HG03469 (cell line): ENCODE results near the gene VSTM4.

Source experiments
- ATAC-seq: cut with Tn5 transposase; IDR thresholded peaks from one replicate; pipeline ENCODE4 v1.9.1; 2021; ENCODE audit warnings: mild to moderate bottlenecking, moderate library complexity, moderate number of reproducible peaks; ENCODE audit not compliant: unreplicated experiment

Gene VSTM4

DNA sequence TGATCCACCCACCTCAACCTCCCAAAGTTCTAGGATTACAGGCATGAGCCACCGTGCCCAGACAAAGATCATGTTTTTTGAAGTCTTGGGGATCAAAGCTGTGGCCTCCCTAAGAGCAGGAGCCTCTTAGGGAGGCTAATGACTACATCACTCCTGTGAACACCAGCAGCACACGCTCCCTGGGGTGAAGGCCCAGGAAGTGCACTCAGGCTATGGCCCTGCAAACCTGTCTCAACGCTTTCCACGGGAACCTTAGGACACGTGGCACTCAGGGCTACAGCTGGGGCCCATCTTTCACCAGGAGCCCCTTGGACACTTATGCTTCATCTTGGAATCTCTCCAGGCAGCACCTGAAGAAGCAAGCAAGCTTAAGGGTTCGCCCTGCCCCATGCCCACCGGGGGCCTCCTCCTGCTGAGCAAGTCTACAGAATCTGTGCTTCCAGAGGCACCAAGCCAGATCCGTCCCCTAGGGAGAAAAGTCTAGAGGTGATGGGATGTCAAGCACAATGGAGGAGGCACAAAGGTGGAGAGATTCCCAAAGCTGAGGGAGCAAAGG is 18.4 kb downstream of the VSTM4 start:
- no peak for ATAC-seq

- ATAC-seq: no peak
Measured at GRCh38 chr10:49094646-49095045, 20.7 kb downstream of the VSTM4 start.

GRCh38 chr10:49093922-49094321 is 21.4 kb downstream of the VSTM4 start:
- no peak for ATAC-seq

DNA sequence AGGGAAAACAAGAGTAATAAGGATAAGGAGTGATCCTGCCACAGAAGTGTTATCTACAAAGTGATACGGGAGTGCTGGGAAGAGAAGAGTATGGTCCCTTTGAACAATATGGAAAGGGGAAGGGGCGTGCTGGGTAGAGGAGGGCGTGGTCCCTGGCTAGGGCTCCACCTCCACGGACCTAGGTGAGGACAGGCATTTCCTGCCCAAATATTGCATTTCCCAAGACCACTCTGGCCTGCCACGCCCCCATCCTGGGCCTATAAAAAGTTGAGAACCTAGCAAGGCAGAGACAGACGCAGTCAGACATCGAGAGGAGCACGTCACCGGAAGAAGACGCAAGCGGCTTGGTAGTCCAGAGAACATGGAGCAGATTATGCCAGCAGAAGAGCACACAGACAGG is 22.8 kb downstream of the VSTM4 start:
- ATAC-seq: no peak

DNA sequence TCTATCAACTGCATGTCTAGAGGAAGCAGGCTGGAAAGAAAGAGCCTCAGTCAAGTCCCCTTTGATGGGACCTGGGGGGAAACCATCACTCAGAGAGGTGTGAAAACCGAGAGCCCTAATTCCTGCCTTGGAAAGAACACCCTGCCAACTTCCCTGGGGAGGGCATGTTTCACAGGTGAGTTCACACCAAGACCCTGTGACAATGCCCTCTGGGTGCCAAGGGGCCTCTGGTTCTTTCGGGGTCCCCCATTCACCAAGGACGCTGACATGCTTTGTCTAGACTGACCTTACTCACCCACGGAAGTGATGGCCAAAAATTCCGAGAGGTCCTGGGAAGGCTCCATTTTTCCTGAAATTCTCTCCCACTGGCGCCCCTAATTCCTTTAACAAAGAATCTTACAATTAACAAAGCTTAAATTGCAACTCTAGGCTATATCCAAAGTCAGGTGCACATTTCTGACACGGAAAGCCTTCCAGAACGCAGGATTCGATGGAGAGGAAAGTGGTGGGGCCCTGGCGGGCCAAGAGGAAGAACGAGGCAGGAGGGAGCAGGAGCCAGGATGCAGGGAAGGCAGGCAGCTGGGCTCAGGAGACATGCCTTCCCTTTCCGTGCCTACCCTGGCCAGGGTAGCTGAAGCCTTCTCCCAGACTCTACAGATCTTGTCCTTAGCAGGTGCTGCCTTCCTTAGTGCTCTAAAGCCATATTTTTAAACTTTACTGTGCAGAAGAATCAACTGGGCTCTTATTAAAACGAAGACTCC is 23.7 kb downstream of the VSTM4 start:
- ATAC-seq: no peak

GRCh38 chr10:49090696-49091380 is 24.5 kb downstream of the VSTM4 start:
- no peak for ATAC-seq

DNA sequence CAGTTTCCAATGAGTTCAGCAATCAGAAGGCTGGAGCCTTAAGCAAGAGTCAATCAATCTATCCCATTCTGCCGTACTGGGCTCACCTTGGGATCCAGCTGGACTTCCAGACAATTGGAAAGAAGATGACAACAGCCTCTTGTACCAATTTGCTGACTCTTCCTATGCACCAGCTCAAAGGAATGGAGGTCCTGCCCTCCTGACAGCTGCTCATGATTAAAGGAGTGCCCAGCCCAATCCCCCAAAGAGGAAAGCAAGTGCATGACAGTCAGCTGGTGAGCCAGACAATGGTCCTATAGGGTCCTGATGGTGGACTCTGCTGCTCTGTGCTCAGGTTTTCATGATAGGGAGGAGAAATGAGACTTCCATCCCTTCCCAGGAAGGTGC is 25.1 kb downstream of the VSTM4 start:
- ATAC-seq: no peak

GRCh38 chr10:49089557-49090188 is 25.6 kb downstream of the VSTM4 start:
- ATAC-seq: no peak

- ATAC-seq: no peak
Measured at GRCh38 chr10:49089152-49089551, 26.2 kb downstream of the VSTM4 start.

DNA sequence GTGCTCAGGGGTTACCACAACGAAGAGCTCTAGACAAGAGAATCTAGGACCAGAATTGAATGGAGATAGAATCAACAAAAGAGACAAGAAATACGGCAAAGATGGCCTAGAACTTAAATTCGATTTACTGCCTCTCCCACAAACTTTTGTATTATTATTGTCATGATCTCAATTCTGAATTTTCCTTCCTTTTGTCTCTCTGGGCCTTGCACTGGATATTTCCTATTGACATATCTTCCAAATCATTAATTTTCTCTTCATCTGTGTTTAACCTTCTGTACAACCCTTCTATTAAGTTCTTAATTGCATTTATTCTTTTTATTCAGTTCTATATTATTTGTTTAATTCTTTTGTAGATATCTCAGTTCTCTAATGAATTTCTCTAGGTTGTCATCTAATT is 28.4 kb downstream of the VSTM4 start:
- no peak for ATAC-seq

- ATAC-seq: no peak
Measured at GRCh38 chr10:49083261-49083660, 32.1 kb downstream of the VSTM4 start.

DNA sequence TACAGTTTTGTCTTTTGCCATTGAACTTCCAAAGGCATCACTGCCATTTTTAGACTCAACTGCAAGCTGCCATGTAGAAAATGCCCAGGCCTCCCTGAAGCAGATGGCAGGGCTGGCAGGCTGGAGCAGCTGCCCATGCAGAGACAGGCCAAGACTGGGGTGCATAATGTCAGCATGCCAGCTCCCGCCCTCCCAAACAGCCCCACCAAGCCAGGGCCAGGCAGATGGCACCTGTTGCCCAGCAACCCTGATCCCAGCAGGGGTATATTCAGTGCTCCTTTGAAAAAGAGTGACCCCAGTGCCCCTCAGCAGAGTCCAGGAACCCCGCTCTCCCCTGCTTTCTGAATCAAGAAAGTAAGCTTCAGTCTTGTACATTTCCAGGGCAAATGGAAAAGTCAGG is 32.6 kb downstream of the VSTM4 start:
- no peak for ATAC-seq

- no peak for ATAC-seq
Measured at GRCh38 chr10:49081547-49082275, 33.6 kb downstream of the VSTM4 start.

DNA sequence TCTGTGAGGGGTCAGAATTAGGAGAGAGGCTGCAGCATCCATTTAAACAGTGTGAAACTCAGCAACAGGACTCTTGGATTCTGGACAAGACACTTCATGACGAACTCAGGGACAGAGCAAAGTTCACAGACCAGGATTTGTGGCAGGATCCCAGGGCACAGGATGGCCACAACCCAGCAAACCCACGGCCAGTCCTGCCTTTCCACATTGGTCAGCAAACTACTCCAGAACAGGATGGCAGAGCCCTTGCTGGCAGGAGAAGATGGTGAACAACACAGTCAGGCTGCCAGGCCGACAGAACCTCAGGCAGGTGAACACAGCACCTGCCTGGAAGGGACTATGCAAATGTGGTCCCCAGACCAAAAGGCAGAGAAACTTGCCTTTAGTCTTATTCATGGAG is 34.4 kb downstream of the VSTM4 start:
- no peak for ATAC-seq

- ATAC-seq: no peak
Measured at GRCh38 chr10:49080071-49080470, 35.3 kb downstream of the VSTM4 start.

GRCh38 chr10:49079499-49079898 is 35.8 kb downstream of the VSTM4 start:
- no peak for ATAC-seq

GRCh38 chr10:49079072-49079471 is 36.2 kb downstream of the VSTM4 start:
- ATAC-seq: no peak

DNA sequence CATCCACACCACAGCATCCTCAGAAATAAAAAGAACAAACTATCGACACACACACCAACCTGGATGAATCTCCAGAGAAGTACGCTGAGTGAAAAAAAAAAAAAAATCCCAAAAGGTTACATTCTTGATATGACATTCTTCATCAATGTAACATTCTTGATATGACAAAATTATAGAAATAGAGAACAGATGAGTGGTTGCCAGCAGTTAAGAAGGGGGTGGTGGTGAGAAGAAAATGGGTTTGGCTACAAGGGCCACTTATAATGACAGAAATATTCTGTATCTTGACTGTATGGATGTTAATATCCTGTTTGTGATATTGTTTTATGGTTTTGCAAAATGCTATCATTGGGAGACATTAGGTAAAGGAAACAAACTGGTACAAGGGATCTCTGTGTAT is 36.9 kb downstream of the VSTM4 start:
- ATAC-seq: no peak

- no peak for ATAC-seq
Measured at GRCh38 chr10:49076741-49077521, 38.4 kb downstream of the VSTM4 start.

DNA sequence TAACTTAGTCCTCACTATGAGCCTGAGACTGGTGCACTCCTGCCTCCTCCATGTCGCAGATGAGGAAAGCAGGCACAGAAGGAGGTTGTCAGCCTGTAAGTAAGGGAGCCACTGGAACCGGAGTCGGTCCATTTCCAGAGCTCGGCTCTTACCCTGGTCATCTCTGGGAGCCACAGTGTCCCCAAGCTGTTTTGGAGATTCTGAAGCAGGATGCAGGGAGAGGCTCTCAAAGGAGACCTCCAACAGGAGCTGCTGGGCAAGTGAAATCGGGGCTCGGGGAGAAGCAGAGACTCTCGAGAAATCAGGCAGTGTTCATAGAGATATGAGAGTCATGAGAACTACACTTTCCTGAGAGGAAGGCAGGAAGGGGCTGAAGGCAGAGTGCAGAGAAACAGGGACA is 39.0 kb downstream of the VSTM4 start:
- ATAC-seq: no peak
